Stimulated activated CD4-positive, alpha-beta T cell treated with anti-CD3 and anti-CD28 coated beads, Interleukin-12 subunit alpha, Interleukin-12 subunit beta, amount 100 ng/mL, for 24 hours (primary cell): ENCODE data around the gene RCC1.
A peak's percentile ranks its signal among the peaks of the same experiment; 100 is the strongest.
"Not testable (repeated sequence)": the region's sequence is repeated elsewhere in the genome, so short reads cannot be mapped to it uniquely, and the experiment has no call there.

Experiments used
- DNase-seq, 2 experiments: peaks; one replicate each; pipeline ENCODE4 v3.0.0-alpha.2; 2020; ENCODE audit warnings: low read depth in 2 of 2

Gene RCC1, protein sequence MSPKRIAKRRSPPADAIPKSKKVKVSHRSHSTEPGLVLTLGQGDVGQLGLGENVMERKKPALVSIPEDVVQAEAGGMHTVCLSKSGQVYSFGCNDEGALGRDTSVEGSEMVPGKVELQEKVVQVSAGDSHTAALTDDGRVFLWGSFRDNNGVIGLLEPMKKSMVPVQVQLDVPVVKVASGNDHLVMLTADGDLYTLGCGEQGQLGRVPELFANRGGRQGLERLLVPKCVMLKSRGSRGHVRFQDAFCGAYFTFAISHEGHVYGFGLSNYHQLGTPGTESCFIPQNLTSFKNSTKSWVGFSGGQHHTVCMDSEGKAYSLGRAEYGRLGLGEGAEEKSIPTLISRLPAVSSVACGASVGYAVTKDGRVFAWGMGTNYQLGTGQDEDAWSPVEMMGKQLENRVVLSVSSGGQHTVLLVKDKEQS

GRCh38 chr1:28505406-28506187 is at the start of gene RCC1:
Gene RCC1, plus strand, starts transcription at chr1:28506043. Its CDS starts 23,824 bp downstream, at chr1:28529867.
- DNase-seq = peak; percentile 86 to 91

- no peak for DNase-seq
These were observed 49.8 kb upstream of the RCC1 start for GRCh38 chr1:28456078-28456477.

GRCh38 chr1:28457678-28458077 is 48.2 kb upstream of the RCC1 start:
- DNase-seq = no peak

DNA sequence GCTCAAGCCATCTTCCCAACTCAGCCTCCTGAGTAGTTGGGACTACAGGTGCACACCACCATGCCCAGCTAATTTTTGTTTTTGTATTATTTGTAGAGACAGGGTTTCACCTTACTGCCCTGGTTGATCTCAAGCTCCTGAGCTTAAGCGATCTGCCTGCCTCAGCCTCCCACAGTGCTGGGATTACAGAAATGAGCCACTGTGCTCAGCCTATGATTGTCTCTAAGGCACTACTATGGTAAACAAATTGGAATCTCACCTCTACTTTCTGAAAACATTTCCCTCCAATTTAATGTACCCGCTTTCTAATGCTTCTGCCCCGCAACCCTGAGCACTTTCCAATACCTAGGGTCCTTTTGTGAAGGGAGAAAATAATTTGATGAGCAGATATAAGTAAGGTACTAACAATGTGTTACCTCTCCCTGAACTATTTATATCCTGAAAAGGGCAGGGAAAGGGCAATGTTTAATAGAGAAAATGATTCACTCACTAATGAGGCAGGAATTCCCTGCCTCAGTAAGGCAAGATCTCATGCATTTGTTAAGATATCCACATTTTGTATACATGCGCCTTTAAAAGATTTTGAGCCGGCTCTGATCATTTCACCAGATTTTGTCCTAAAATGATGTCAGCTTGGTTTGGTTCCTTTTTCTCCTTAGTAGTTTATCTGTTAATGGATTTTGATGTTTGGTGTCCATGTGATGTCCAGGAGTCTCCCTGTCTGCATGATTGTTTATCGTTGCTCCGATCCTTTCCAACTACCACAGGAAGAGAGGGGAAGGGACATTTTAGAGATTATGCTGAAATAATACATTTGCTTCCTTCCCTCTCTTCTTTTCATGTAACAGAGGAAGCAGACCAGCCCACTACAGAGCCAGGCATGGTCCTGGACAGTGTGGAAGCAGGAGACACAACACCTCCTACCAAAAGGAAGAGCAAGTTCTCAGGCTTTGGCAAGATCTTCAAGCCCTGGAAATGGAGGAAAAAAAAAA is 47.3 kb upstream of the RCC1 start:
- DNase-seq = no peak

- no peak for DNase-seq
These were observed 39.5 kb upstream of the RCC1 start for GRCh38 chr1:28466226-28466778.

- no peak for DNase-seq
These were observed 35.7 kb upstream of the RCC1 start for GRCh38 chr1:28470146-28470545.

- DNase-seq = not testable (repeated sequence)
These were observed 26.3 kb upstream of the RCC1 start for GRCh38 chr1:28479497-28479896.

DNA sequence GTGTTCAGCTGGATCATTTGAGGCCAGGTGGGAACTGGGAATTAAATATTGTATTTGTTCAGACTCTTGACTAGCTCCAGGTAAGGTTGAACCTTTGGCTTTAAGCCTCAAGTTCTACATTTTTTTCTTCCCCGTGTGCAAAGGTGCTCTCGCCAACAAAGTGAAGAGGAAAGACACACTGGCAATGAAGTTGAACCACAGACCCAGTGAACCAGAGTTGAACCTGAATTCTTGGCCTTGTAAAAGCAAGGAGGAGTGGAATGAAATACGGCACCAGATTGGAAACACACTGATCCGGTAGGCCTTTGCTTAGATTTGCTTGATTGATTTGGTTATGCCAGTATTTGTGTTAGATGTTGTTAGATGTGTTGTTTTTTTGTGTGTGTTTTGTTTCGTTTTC is 25.5 kb upstream of the RCC1 start:
- DNase-seq = no peak

DNA sequence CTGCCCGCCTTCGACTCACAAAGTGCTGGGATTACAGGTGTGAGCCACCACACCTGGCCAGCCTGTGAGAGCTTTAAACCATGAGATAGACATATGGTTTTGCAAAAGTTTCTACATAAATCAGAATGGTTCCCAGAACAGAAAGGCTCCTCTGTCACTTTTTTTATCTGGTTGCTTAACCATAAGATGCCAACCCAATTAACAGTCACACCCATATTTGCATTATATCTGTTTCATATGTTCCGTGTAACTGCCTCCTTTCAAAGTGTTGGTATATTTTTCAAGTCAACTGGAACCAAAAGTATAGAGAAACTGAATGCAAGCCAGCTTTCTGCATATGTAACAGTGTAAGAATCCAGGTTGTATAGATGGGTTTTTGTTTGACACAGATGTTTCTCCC is 23.7 kb upstream of the RCC1 start:
- no peak for DNase-seq

DNA sequence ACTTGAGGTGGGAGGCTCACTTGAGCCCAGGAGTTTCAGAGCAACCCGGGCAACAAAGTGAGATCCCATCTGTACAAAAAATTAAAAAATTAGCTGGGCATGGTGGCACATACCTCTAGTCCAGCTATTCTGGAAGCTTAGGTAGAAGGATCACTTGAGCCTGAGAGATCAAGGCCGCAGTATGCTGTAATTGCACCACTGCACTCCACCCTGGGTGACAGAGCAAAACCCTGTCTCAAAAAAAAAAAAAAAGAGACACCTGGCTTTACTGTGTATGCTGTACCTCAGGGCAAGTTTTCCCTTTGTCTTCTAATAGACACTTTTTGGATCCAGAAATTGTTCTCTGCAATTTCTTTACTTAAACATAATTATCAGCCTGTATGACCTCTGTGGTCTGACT is 23.1 kb upstream of the RCC1 start:
- no peak for DNase-seq

DNA sequence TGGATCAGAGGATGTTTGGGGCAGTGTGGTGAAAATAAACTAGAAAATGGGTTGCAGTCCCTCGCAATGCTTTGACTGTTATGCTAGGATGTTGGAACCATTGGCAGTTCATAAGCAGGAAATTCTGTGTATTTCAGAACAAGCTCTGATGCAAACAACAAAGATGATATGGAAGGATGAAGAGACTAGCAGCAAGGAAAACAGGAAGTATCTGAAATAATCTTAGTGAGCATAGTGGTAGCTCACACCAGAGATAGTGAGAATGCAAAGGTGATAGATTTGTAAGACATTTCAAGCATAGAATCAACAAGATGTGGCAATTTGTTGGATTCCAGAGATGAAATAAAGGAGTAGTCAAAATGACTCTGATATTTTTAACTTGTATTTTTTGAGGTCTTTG is 11.1 kb upstream of the RCC1 start:
- no peak for DNase-seq

- DNase-seq = no peak
These were observed 6.3 kb upstream of the RCC1 start for GRCh38 chr1:28499553-28499952.

DNA sequence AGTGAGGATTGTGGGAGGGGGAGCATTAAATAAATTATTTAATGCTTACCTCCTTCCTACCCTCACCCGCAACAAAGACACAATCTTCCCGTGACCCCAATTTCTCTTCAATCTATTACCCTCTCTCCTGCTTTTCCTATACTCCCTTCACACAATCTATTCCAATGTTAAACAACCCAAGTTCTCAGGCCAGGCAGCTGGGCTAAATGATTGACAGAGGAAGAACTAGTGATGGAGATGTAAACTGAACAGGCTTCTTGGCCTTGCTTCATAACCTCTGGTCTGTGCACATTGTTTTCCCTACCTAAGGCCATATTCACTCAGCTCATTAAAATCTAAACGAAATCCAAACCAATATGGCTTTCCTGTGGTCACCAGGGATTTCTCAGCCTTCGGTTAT is 3.9 kb upstream of the RCC1 start:
- DNase-seq = no peak

GRCh38 chr1:28503117-28503516 is 2.7 kb upstream of the RCC1 start:
- no peak for DNase-seq

GRCh38 chr1:28506907-28507246 is 1.0 kb downstream of the RCC1 start:
- DNase-seq = no peak

- DNase-seq = no peak
These were observed 1.4 kb downstream of the RCC1 start for GRCh38 chr1:28507247-28507645.

DNA sequence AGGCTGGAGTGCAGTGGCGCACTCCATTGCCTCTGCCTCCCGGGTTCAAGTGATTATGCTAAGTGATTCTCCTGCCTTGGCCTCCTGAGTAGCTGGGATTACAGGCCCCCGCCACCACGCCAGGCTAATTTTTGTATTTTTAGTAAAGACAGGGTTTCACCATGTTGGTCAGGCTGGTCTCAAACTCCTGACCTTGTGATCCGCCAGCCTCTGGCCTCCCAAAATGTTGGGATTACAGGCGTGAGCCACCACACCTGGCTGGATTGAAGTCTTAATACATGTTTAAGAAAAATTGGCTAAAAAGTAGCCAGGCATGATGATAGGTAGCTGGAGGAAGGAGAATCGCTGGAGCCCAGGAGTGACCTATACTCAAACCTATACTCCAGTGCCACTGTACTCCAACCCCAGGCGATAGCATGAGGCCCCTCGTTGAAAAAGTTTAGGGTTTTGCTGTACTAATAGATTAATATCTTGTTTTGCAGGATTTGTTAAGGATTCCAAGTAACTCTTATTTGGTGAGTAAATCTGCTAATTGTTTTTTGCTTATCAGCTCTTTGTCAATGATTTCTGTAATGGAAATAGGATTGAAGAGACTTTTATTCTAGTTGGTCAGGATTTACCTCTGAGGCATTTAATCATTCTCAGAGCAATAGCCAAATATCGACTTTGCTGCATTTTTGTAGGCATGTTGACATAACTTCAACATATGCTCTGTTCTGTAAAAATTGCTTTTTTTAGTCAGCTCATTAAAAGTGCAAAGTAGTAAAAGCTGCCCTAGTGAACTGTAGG is 2.0 kb downstream of the RCC1 start:
- DNase-seq = no peak

DNA sequence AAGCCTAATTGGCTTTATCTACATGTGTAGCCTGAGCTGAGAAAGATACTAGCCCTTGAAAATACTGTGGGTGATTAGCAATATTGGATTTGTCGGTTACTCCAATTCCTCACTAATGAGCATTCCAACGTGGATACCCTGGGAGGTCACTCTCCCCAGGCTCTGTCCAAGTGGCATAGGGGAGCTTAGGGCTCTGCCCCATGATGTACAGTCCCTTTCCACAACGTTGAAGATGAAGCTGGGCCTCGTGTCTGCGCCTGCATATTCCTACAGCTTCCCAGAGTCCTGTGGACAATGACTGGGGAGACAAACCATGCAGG is 2.6 kb downstream of the RCC1 start:
- no peak for DNase-seq

- DNase-seq = peak in 1 of 2 experiments; percentile 32
These were observed 3.9 kb downstream of the RCC1 start for GRCh38 chr1:28509705-28510272.

- DNase-seq = peak in 1 of 2 experiments; percentile 34
These were observed 4.6 kb downstream of the RCC1 start for GRCh38 chr1:28510273-28510969.
